ENCODE data around the gene COX15. TPM values are rescaled to one million over a fixed set of nuclear protein-coding genes. Genes with fewer than 3 reads are reported as not detected.

COX15 gene
- total and polyA plus RNA-seq, 8 donors, result 9.3 to 34.3 (median 13.1) TPM

DNA sequence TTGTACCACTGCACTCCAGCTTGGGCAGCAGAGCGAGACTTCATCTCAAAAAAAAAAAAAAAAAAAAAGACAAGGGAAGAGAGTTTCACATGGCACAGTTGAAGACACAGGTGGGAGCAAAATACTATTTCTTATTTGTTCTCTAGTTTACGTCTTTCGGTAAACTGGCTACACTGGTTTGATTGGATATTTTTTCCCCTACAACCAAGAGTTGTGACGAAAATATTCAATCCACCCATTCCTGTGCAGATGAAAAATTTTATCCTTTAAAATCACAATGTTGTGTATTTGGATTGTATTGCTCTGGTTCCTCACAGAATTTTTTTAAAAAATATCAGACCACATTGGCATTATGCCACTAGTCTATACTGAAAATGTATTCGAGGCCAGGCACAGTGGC, 36.0 kb upstream of the COX15 start:
- Histone ChIP-seq H3K27me3 (no peaks in the 10 kb centered on the region), H3K4me3 (no peak overlapping the region), H3K36me3 (no peaks in the 10 kb centered on the region), H3K4me1 (no peaks in the 10 kb centered on the region), H3K9me3 (no peaks in the 10 kb centered on the region), H3K27ac (no peak overlapping the region)
- DNase-seq, result no peak
- TF ChIP-seq POLR2AphosphoS5 (IDR thresholded peaks at IDR 0.05), result no peak
- no peak for TF ChIP-seq CTCF (IDR thresholded peaks at IDR 0.05)
- TF ChIP-seq POLR2A (IDR thresholded peaks at IDR 0.05), result no peak
- no peak for TF ChIP-seq EP300 (IDR thresholded peaks at IDR 0.05)
- intact Hi-C loops (cut with DNase I; ENCODE audit: low total_unique reads), result no loop called here
- WGBS, 5 donors, result 47 to 63% (median 58%) methylated on average over 5 of the region's 5 CpGs

DNA sequence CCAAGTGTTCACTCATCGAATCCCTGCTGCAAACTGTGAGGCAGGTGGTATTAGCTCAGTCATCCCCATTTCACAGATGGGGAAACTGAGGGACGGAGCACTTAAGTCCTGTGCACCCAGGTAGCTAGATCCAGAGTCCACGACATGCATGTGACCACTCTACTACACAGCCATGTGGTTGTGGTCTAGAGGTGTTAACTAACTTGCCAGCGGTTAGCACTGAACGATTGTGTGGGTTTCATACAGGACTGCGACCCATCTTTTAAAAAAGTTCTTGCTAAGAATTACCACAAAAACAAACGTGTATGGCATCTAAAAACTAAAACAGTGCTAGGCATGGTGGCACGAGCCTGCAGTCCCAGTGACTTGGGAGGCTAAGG, 34.4 kb upstream of the COX15 start:
- Histone ChIP-seq H3K27me3 (no peaks in the 10 kb centered on the region), H3K4me3 (no peak overlapping the region), H3K4me1 (no peaks in the 10 kb centered on the region), H3K9me3 (no peaks in the 10 kb centered on the region), H3K36me3 (peaks cover 0 to 2% (median 0%) of the 10 kb centered on the region in 4 donors), H3K27ac (no peak overlapping the region)
- TF ChIP-seq POLR2A (IDR thresholded peaks at IDR 0.05) (no peak), EP300 (IDR thresholded peaks at IDR 0.05) (no peak), CTCF (IDR thresholded peaks at IDR 0.05) (no peak), POLR2AphosphoS5 (IDR thresholded peaks at IDR 0.05) (no peak)
- intact Hi-C loops (cut with DNase I; ENCODE audit: low total_unique reads), result no loop called here
- WGBS, 5 donors, result 69 to 79% (median 74%) methylated on average over 8 of the region's 8 CpGs
- DNase-seq, result no peak

DNA sequence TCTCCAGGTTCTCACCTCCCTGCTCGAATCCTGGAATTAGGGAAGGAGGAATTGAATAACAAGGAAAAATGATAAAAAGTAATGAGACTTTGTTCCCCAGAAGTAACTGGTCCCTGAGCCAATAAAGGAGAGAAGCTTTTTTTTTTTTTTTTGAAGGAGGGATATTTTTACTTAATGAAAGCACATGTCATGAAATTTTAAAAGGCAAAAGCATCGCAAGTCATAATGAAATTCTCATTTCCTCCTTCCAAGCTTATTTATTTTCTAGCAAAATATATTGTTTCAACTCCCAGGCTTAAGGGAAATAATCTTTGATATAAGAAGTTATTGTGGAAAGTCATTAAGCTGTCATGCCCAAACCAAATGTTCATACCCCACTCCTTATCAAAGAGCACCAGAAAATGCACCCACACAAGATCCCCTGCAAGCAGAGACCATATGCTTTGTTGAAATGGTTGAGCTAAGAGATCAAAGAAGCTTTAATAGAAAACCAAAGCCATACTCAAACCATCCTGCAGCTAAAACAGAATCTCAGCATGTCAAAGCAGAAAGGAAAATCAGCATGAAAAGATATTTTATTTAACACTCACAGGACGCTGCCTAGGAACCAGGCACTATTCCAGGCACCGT, 33.9 kb upstream of the COX15 start:
- no peak overlapping the region for H3K4me3 ChIP-seq
- peaks cover 0 to 7% (median 3%) of the 10 kb centered on the region in 4 donors for H3K36me3 ChIP-seq
- H3K9me3 ChIP-seq, result no peaks in the 10 kb centered on the region
- no peak for TF ChIP-seq CTCF (IDR thresholded peaks at IDR 0.05)
- no peak for TF ChIP-seq EP300 (IDR thresholded peaks at IDR 0.05)
- no peak for TF ChIP-seq POLR2AphosphoS5 (IDR thresholded peaks at IDR 0.05)
- no peak for TF ChIP-seq POLR2A (IDR thresholded peaks at IDR 0.05)
- H3K27ac ChIP-seq, result no peak overlapping the region
- 67 to 78% (median 72%) methylated on average over 4 of the region's 4 CpGs for WGBS, 5 donors
- DNase-seq, result no peak
- H3K4me1 ChIP-seq, result no peaks in the 10 kb centered on the region
- intact Hi-C loops (cut with DNase I; ENCODE audit: low total_unique reads), result no loop called here
- H3K27me3 ChIP-seq, result no peaks in the 10 kb centered on the region

DNA sequence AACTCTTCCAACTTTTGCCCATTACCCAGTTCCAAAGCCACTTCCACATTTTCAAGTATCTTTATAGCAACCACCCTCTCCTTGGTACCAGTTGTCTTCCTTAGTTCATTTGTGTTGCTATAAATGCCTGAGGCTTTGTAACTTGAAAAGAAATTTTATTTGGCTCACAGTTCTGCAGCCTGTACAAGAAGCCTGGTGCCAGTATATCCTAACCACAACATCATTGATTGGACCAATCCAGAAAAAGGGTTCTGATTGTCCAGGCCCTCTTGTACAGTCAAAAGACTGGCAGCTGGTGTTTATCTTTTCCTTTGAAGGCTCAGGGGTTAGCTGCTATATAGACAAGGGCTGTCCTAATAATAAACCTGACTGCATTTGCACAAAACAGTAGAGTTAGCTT, 29.4 kb upstream of the COX15 start:
- no peak for DNase-seq
- TF ChIP-seq CTCF (IDR thresholded peaks at IDR 0.05) (no peak), POLR2A (IDR thresholded peaks at IDR 0.05) (no peak), EP300 (IDR thresholded peaks at IDR 0.05) (no peak), POLR2AphosphoS5 (IDR thresholded peaks at IDR 0.05) (no peak)
- peaks cover 2 to 51% (median 45%) of the 10 kb centered on the region in 4 donors for H3K36me3 ChIP-seq
- intact Hi-C loops (cut with DNase I; ENCODE audit: low total_unique reads), result no loop called here
- no peaks in the 10 kb centered on the region for H3K9me3 ChIP-seq
- H3K4me3 ChIP-seq, result no peak overlapping the region
- H3K27me3 ChIP-seq, result no peaks in the 10 kb centered on the region
- H3K27ac ChIP-seq, result no peak overlapping the region
- peaks cover 0 to 3% (median 0%) of the 10 kb centered on the region in 4 donors for H3K4me1 ChIP-seq

Measured in stomach (tissue), 9 donors.